HG03469 (cell line): ENCODE measurements around the gene POU2AF3.

Experiments
- ATAC-seq: cut with Tn5 transposase; IDR thresholded peaks from one replicate; pipeline ENCODE4 v1.9.1; 2021; ENCODE audit warnings: mild to moderate bottlenecking, moderate library complexity, moderate number of reproducible peaks; ENCODE audit not compliant: unreplicated experiment

The POU2AF3 gene

DNA sequence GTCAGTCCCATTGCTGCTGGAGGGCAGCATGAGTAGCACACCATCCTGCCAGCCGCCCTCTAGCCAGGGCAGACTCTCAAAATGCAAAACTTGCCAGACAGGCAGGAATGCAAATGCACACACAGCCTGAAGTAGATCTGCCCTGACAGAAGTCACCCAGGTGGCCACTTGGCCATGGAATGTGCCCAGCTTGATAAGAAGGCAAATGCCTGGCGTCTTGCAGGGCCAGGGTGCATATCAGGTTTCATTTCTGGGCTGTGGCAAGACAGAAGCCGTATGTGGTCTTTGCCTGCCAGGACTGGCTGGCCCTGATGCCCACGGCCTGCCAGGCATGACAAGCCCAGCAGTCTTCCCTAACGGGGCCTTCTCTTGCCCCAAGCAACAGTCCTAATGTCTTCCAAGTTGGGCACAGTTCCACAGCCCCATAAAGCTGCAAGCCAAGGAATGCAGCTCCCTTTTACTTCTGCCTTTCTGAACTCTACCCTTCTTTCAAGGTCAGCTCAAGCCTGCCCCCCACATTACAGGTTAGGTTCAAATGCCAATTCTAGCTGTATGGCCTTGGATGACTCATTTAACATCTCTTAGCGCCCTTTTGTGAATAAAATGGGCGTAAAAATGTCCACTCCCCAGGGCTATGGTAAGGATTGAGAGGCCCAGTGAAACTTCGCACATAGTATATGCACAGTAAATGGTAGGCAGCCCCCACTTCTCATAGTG, 29.7 kb downstream of the POU2AF3 start:
- no peak for ATAC-seq

DNA sequence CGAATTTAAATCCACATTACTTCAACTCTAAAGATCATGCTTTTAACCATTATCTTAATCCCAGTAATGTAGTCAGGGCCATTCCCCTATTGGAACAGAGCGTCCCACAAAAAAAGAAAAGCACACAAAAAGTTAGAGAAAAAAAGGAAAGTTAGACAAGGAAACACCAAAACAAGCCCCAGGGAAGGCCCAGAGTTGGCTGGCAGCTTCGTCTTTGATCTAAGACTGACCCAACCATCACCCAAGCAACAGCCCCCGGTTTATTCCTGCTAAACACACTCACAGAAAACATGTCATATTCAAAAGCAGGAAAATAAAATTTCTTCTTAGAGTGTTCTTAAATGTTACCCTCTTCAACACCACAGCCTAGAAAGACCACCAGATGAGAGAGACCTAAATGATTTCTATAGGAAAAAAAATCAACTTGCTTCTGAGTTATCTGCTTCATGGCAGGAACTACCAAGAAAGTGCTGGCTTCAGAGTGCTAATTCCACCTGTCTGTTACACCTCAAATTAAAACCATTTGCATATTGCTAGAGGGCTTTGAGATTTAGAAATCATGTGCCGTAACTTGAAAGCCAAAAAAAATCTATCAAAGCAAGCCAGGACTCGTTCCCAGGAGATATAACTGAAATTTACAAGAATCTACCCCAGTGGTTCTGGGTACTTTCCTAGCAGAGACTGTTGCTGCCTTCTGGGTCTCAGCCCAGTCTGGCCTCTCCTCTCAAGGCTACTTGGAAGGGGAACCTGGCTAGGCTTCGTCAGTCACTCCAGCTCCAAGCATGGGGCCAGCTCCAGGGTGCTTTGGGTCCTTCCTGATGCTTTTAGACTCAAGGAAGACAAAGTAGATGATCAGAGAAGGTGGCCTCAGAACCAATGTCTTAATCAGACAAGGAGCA, 31.2 kb downstream of the POU2AF3 start:
- ATAC-seq: no peak

DNA sequence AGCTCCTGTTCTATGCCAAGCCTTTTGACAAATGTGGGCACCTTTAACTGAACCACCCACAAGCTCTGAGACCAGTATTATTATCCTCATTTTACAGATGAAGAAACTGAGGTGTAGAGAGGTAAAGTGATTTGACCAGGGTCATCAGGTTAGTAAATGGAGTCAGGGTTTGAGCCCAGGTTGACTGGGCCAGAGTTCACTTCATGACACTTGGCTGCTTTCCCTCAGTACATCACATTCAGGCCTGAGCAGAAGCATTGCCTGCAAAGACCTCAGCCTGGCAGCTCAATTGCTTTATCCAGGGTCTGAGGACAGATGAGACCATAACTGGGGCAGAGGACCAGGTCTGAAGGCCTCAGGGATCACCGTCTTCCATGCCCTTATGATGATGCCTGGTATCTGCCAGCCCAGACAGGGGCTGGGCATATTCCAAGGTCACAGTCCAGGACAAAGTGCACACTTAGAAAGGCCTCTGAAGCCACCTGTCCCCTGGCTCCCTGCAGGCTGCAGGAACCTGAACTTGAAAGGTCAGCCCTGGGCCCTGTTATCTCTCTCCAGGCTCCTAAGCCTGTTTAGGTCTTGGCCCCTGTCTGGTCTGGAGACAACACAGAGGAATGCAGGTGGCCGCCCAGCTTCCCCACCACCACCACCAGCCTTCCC, 32.0 kb downstream of the POU2AF3 start:
- ATAC-seq: no peak

DNA sequence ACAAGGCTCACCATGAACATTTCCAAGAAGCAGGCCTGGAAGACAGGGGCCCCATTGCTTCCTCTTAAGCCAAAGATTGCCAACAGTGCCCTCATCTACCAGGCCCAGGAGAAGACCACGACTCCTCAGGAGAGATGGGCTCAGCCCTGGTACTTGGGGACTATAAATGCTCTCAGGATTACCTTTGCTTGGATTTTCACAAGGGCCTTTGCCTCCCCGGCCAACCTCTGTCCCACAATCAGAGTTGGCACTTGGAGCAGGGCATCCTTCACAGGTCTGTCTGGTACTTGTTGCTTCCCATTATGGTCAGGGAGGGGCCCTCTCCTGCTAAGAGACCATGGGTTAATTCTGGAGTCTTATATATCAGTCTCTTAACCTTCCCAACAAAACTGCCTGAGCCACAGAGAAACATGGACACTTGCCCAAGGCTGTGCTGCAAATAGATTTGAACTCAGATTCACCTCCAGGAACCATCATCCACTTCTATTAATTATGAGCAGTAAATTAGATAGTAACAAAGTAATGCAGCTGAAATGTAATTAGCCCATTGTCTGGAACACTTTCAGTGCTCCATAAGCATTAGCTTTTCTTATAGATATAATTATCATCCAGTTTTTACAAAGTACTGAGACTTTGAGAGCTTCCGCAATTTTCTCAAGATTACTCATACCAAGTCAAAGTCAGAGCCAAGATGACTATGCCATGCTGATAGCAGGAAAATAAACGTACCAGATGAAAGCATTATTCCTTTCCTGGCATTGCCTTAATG, 33.5 kb downstream of the POU2AF3 start:
- no peak for ATAC-seq

DNA sequence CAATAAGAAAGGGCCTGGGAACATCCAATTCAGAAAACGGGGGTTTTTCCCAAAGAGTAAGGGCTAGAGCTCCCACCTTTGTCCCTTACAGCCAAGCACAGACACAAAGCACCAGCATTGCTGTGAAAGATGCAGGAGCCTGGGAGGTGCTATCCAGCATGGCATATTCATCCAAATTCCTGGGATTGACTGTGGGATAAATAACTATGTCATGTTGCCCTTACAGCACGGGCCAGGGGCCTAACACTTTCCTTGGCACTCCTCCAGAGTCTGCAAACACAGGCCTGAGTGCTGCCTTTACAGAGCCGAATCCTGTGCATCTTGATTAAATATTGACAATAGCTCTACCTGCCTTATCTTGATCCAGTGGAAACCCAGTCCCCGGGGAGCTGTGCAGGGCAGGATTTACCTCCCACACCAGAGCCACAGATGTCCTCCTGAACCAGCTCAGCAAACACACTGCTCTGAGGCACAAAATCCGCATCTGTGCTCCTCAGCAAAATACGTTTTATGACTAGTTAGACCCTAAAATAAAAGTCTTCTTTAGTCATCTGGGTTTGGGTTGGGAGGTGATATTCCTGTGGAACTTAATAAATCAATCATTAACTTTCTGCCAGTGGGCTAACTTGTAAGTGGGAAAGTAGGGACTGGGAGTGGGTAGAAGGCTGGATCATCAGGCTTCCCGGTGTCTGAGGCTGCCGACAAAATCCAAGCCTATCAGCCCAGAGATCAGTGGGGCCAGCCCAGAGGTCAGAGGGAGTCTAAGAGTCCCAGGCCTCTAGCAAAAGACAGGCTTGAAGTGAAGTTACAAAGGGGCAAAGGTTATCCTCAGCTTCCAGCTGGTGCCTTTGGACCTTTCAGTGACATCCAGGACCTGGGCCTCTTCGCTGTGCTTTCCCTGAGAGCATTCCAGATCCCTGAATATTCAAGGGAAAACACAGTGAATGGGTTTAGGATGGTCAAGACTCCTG, 36.5 kb downstream of the POU2AF3 start:
- no peak for ATAC-seq

DNA sequence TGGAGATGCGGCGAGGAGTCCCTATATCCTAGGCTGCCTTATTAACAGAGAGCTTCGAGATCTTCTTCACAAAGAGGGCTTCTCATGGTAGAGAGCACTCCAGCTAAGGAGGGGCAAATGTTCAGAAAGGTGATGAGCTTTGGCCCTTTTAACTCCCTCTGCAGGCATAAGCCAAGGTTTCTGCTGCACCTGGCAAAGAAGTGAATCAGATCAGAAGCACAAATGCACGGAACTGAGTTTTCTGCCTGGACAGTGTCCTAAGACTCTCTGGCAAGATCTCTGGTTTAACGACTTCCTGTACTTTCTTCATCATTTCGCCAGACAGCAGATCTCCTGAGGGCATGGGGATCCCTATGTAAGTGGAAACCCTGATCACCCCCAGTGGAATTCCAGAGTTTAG, 37.2 kb downstream of the POU2AF3 start:
- no peak for ATAC-seq

DNA sequence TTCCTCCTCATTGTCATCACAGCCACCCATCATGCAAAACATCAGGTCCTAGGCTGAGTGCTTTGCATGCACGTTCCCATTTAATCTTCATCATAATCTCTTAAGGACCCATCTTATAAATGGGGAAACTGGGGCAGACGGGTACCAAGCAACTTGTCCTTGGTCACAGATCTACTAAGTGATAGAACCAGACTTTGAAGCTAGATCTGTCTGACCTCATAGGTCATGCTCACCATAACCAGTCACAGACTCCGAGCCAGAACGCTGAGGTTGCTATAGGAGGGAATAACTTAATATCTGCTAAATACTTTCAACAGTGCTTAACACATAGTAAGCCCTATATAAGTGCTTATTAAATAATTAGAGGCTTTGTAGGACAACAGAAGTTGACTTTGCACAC, 37.7 kb downstream of the POU2AF3 start:
- no peak for ATAC-seq

DNA sequence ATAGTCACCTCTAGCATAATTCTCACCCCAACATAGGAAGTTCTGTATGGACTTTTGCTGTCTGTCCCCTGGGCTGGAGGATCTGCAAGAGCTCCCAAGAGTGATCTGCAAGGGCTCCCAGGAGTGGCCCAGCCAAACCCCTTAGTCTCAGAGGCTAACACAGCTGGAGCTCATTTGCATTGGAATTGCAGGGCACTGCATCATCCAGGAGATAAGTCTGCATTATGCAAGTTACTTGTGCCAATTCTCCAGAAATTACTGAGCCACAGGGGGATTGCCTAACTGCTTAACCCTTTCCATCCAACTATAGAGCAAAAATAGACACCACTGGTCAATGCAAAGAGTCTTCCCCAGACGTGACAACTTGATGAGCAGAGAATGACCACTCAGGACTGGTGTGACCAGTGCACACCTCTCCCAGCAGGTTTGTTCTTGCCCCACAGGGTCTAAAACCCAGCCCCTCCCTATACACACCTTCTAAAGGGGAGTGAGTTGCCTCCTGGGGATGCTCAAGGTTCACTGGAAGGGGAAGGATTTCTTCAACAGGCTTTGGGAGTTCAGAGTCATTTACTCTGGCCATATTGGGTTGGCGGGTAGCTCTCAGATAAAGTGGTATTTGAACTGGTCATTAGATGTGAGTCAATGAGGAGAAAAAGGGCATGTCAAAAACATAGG, 38.4 kb downstream of the POU2AF3 start:
- ATAC-seq: no peak

DNA sequence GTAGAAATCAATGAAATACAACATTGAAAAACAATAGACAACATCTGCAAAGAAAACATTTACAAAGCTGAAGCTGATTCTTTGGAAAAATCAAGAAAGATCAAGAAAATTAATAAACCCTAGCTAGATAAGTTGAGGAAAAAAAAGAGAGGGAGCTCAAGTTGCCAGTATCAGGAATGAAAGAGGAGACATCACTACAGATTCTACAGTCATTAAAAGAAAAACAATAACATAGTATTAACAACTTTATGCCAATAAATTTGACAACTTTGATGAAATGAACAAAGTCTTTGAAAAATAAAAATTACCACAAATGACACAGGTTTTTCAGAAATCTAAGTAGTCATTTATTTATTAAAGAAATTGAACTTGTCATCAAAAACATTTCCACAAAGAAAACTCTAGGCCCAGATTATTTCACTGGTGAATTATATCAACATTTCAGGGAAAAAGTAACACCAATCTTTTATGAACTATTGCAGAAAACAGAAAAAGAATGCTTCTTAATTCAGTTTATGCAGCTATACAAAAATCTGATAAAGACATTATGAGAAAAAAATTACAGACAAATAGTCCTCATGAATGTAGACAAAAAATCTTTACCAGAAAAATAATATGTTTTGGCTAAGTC, 41.5 kb downstream of the POU2AF3 start:
- ATAC-seq: no peak

DNA sequence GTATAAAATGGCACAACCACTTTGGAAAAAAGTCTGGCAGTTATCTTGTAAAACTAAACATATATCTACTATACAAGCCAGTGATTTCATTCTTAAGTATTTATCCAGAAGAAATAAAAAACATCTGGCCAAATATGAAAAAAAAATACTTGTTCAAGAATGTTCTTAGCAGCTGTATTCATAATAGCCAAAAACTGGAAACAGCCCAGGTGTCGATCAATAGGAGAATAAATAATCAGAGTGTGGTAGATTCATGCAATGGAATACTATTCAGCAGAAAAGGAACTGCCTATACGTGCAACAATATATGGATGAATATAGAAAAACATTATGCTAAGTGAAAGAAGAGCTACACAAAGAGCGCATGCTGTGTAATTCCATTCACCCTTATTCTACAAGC, 44.0 kb downstream of the POU2AF3 start:
- no peak for ATAC-seq

DNA sequence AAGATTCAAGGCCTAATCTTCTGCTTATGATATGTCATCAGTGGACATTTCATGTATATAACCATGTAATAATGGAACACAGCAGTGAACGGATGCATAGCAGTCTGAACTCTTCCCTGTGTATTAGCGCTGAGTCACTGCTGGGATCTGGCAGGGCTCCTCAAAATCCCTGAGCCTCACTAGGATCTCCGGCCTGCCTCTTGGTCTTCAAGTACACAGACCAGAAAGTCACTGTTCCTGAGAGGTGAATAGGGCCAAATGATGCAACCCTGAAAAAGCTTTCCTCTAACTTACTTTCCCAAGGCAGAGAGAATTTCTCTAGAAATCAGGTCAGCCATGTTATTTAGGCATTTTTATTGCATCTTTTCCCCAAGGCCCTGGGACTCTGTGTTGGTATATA, 45.7 kb downstream of the POU2AF3 start:
- ATAC-seq: no peak

DNA sequence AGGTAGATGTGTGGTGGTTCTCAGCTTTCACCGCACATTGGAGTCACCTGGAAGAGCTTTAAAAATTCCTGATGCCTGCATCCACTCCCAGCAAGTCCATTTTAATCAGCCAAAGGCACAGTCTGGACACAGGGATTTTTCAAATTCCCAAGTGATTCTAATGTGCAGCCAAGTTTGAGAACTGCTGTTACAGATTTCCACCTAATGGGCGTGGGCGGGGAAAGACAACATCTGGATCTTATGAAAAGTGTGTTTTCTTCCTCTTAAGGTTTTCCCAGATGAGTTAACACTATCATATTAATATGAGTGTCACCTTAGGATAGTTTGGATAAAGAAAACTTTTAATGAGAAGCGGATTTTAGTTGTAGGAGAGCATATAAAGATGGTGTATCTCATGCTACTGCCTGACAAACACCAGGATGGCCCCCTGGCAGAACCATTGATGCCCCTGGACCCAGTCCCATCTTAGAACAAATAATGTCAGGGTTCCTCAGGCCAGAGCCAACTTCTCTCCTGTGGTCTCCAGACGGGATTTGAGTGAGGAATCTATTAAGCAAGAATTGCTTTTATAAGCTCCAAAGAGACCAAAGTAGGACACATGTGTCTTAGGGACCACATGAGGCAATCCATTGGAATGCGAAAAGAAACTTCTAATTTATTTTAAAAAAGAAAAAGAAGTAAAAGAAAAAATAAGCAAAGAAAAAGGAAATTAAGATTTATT, 48.8 kb downstream of the POU2AF3 start:
- ATAC-seq: no peak

DNA sequence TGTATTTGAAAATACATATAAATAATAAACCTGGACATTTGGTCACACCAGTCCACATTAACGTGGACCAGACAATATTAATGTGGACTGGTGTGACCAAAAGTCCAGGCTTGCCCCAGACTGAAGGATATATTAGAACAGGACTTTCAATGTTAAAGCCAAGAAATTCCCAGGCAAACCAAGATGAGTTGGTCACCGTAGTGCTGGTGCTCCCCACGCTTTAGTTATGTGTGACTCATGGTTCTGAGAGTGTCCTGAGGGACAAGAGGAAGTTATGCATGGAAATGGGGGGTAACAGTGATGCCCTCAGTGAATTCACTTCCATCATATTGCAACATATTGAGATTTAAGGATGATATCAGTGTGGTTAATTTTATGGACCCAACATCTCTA, 49.4 kb downstream of the POU2AF3 start:
- no peak for ATAC-seq

DNA sequence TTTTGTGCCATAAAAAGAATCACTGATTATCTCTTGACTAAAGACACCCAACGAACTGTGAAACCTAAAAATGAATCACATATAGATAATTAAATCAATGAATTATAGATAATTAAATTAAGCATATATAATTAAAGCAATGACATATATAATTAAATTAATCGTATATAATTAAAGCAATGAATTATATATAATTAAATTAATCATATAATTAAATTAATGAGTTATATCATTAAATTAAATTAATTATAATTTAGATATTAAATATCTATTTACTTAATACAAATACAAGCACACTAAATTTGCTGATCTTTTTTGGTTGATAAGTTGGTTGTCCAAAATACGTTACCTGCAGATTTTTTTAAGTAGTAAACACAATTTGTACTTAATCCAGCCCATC, 49.8 kb downstream of the POU2AF3 start:
- ATAC-seq: no peak

DNA sequence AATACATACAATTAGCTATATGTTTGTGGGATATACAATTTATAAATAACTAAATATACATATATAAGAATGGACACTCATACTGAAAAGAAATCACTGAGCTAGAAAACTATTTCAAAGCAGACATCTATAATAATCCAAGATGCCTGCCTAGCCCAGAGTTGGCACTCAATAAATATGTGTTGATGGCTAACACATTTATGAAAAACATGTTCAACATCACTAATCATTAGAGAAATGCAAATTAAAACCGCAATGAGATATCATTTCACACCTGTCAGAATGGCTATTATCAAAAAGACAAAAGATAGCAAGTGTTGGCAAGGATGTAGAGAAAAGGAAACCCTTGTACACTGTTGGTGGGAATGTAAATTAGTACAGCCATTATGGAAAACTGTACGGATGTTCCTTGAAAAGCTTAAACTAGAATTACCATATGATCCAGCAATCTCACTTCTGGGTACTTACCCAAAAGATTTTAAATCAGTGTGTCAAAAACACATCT, 50.9 kb downstream of the POU2AF3 start:
- no peak for ATAC-seq

DNA sequence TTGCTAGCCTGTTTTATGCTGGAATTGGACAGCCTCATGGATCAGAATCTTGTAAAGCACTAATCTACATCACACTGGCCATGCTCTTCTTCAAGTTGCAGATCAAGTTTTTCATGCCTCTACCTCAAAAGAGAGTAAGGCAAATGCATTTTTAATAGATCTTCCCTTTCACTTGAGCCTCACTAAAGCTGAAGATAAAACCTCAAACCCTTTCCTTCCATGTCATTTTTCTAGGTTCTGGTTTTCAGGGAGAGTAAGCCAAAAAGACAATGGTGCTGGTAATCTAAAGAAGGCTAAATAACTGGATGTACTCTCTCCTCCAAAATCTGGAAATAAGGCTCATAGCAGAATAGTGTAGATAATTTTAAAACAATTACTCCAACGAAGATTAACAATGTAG, 52.5 kb downstream of the POU2AF3 start:
- no peak for ATAC-seq

DNA sequence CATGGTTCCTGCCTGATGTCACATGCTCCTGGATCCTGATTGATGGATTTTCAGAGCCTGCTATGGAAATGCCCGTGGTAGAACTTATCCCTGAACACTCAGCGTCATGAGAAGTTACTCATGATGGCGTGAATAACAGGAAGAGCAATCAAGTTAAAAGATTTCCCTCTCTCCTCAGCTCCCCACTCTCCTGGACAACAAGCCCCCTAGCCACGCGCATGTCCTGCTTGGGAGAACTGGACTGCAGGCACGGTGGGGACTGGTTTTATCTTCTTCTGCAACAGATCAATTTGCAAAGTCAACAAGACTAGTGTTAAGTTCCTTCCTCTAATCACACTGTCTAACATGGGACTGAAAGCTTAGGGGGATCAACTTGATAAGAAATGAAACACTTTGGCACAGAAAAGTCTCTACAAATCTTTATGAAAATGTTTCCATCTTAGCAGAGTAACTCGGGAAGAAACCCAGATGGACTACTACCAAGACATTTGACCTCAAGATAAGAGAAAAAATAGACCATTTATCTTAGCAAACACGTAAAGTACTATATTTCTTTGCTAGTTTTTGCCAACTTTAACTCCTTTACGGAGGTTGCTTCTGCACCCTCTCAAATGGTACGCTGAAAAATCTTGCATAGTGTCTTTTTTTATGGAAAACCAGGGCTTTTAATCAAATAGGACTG, 53.2 kb downstream of the POU2AF3 start:
- ATAC-seq: no peak
